Astrocyte (in vitro differentiated cells and primary cell): ENCODE measurements around the gene DUSP16. TPM values are rescaled to one million over a fixed set of nuclear protein-coding genes. Genes with fewer than 3 reads are reported as not detected.

ENCODE experiments used
- DNase-seq: peaks from one replicate; pipeline ENCODE4 v3.0.0-alpha.2; 2010; ENCODE audit warnings: low read depth
- FAIRE-seq: peaks from 2 replicates; lab custom pipeline; 2011; peaks lifted over from hg19 to GRCh38; lab: Jason Lieb, UNC
- H2AFZ ChIP-seq: 2 replicates; pipeline ENCODE4 v1.6.0; 2012; ENCODE audit warnings: low read depth, low read length, inconsistent platforms
- H3K27ac ChIP-seq: 2 replicates; pipeline ENCODE4 v1.5.1; 2011; ENCODE audit warnings: low read depth, low read length, inconsistent platforms
- H3K27me3 ChIP-seq: 2 replicates; pipeline ENCODE4 v1.6.0; 2011; ENCODE audit warnings: low read length, inconsistent platforms; ENCODE audit not compliant: insufficient read depth
- H3K36me3 ChIP-seq: 2 replicates; pipeline ENCODE4 v1.5.1; 2011; ENCODE audit warnings: low read length, inconsistent platforms; ENCODE audit not compliant: insufficient read depth
- H3K4me1 ChIP-seq: 2 replicates; pipeline ENCODE4 v1.5.1; 2011; ENCODE audit warnings: low read length, inconsistent platforms; ENCODE audit not compliant: insufficient read depth
- H3K4me2 ChIP-seq: 2 replicates; pipeline ENCODE4 v1.6.0; 2012; ENCODE audit warnings: low read length, inconsistent platforms
- H3K4me3 ChIP-seq: 2 replicates; pipeline ENCODE4 v1.5.1; 2011; ENCODE audit warnings: low read depth, mild to moderate bottlenecking, low read length, inconsistent platforms; ENCODE audit not compliant: insufficient read depth
- H3K79me2 ChIP-seq: 2 replicates; pipeline ENCODE4 v1.6.0; 2012; ENCODE audit warnings: mild to moderate bottlenecking, low read length, inconsistent platforms; ENCODE audit not compliant: insufficient read depth
- H3K9ac ChIP-seq: 2 replicates; pipeline ENCODE4 v1.6.0; 2012; ENCODE audit warnings: mild to moderate bottlenecking, low read length, inconsistent platforms
- H3K9me3 ChIP-seq: 2 replicates; pipeline ENCODE4 v1.5.1; 2012; ENCODE audit warnings: low read depth, mild to moderate bottlenecking, low read length, inconsistent platforms; ENCODE audit not compliant: insufficient read depth
- H4K20me1 ChIP-seq: 2 replicates; pipeline ENCODE4 v1.6.0; 2012; ENCODE audit warnings: low read length, inconsistent platforms; ENCODE audit not compliant: insufficient read depth
- H3K27ac Mint-ChIP-seq: one replicate; pipeline ENCODE4 v1.8.0; 2021; ENCODE audit warnings: mild to moderate bottlenecking, mixed read lengths; ENCODE audit not compliant: unreplicated experiment
- H3K27me3 Mint-ChIP-seq: one replicate; pipeline ENCODE4 v1.8.0; 2021; ENCODE audit warnings: low read depth, mixed read lengths; ENCODE audit not compliant: unreplicated experiment
- H3K36me3 Mint-ChIP-seq: one replicate; pipeline ENCODE4 v1.8.0; 2021; ENCODE audit warnings: low read depth, mixed read lengths; ENCODE audit not compliant: unreplicated experiment
- H3K4me1 Mint-ChIP-seq: one replicate; pipeline ENCODE4 v1.8.0; 2021; ENCODE audit warnings: low read depth, mixed read lengths; ENCODE audit not compliant: unreplicated experiment
- H3K4me3 Mint-ChIP-seq: one replicate; pipeline ENCODE4 v1.8.0; 2021; ENCODE audit warnings: mild to moderate bottlenecking, moderate library complexity, mixed read lengths; ENCODE audit not compliant: unreplicated experiment
- H3K9me3 Mint-ChIP-seq: one replicate; pipeline ENCODE4 v1.8.0; 2021; ENCODE audit warnings: mild to moderate bottlenecking, mixed read lengths; ENCODE audit not compliant: unreplicated experiment
- CTCF ChIP-seq: IDR thresholded peaks from 2 replicates; pipeline ENCODE4 v1.5.1; 2011; ENCODE audit warnings: low read depth, mild to moderate bottlenecking, inconsistent platforms, low read length, moderate library complexity; ENCODE audit not compliant: insufficient read depth
- EZH2 ChIP-seq: IDR thresholded peaks from 2 replicates; pipeline ENCODE4 v1.6.1; 2012; ENCODE audit warnings: mild to moderate bottlenecking, low read length, inconsistent platforms; ENCODE audit not compliant: insufficient read depth
- total RNA-seq: library from RNA; stranded (reverse); gene quantifications from 2 replicates; pipeline ENCODE4 v1.2.1, GENCODE V29; 2021

The DUSP16 gene
- total RNA-seq, 1 donor from 2014 or later, result 24.2 TPM

GRCh38 chr12:12564911-12565310 is 2.2 kb upstream of the DUSP16 start:
- FAIRE-seq, result no peak
- H3K36me3 ChIP-seq, result no peaks in the 10 kb centered on the region
- no peak overlapping the region for H3K4me3 ChIP-seq
- H3K4me2 ChIP-seq, result no peak overlapping the region
- no peak for TF ChIP-seq CTCF
- TF ChIP-seq EZH2, result no peak
- H3K27ac Mint-ChIP-seq, result no peak overlapping the region
- H3K4me3 Mint-ChIP-seq, result no peak overlapping the region
- H3K9ac ChIP-seq, result no peak overlapping the region
- H3K79me2 ChIP-seq, result peaks cover 19% of the 10 kb centered on the region
- H3K9me3 ChIP-seq, result no peaks in the 10 kb centered on the region
- H3K27me3 Mint-ChIP-seq, result no peaks in the 10 kb centered on the region
- peaks cover 7% of the 10 kb centered on the region for H3K9me3 Mint-ChIP-seq
- H3K4me1 Mint-ChIP-seq, result peaks cover 3% of the 10 kb centered on the region
- H3K4me1 ChIP-seq, result peaks cover 10% of the 10 kb centered on the region
- no peaks in the 10 kb centered on the region for H3K36me3 Mint-ChIP-seq
- no peaks in the 10 kb centered on the region for H3K27me3 ChIP-seq
- H2AFZ ChIP-seq, result no peak overlapping the region
- no peak for DNase-seq
- H3K27ac ChIP-seq, result no peak overlapping the region
- peaks cover under 1% of the 10 kb centered on the region for H4K20me1 ChIP-seq

GRCh38 chr12:12563290-12563928 is 746 bp upstream of the DUSP16 start:
- no peaks in the 10 kb centered on the region for H3K9me3 ChIP-seq
- peak; percentile 59 for DNase-seq
- H2AFZ ChIP-seq, result peak overlapping the region; percentile 53
- peak overlapping the region; percentile 59 for H3K4me3 ChIP-seq
- no peaks in the 10 kb centered on the region for H3K27me3 Mint-ChIP-seq
- TF ChIP-seq CTCF (no peak), EZH2 (no peak)
- peak overlapping the region; percentile 83 for H3K4me3 Mint-ChIP-seq
- no peaks in the 10 kb centered on the region for H3K27me3 ChIP-seq
- H3K27ac ChIP-seq, result peak overlapping the region; percentile 97
- H3K27ac Mint-ChIP-seq, result peak overlapping the region; percentile 89
- H3K36me3 ChIP-seq, result no peaks in the 10 kb centered on the region
- H3K9ac ChIP-seq, result peak overlapping the region; percentile 99
- H3K4me1 Mint-ChIP-seq, result peaks cover 12% of the 10 kb centered on the region
- H3K79me2 ChIP-seq, result peaks cover 34% of the 10 kb centered on the region
- peaks cover 6% of the 10 kb centered on the region for H3K9me3 Mint-ChIP-seq
- peaks cover 10% of the 10 kb centered on the region for H3K4me1 ChIP-seq
- no peak for FAIRE-seq
- no peaks in the 10 kb centered on the region for H3K36me3 Mint-ChIP-seq
- H3K4me2 ChIP-seq, result peak overlapping the region; percentile 95
- H4K20me1 ChIP-seq, result peaks cover 3% of the 10 kb centered on the region

GRCh38 chr12:12562016-12562483 is 613 bp downstream of the DUSP16 start:
- H3K4me3 ChIP-seq, result peak overlapping the region; percentile 91
- H4K20me1 ChIP-seq, result peaks cover 3% of the 10 kb centered on the region
- peaks cover 44% of the 10 kb centered on the region for H3K79me2 ChIP-seq
- no peak for DNase-seq
- peak overlapping the region; percentile 97 for H3K27ac ChIP-seq
- TF ChIP-seq EZH2, result no peak
- no peak for TF ChIP-seq CTCF
- H3K4me1 ChIP-seq, result peaks cover 10% of the 10 kb centered on the region
- Mint-ChIP-seq H3K27ac (peak overlapping the region; percentile 91), H3K27me3 (no peaks in the 10 kb centered on the region), H3K4me3 (peak overlapping the region; percentile 84), H3K4me1 (peaks cover 12% of the 10 kb centered on the region), H3K36me3 (no peaks in the 10 kb centered on the region), H3K9me3 (peaks cover 6% of the 10 kb centered on the region)
- peak overlapping the region; percentile 99 for H3K9ac ChIP-seq
- H3K9me3 ChIP-seq, result no peaks in the 10 kb centered on the region
- no peak for FAIRE-seq
- peak overlapping the region; percentile 95 for H3K4me2 ChIP-seq
- no peaks in the 10 kb centered on the region for H3K27me3 ChIP-seq
- H2AFZ ChIP-seq, result peak overlapping the region; percentile 80
- H3K36me3 ChIP-seq, result no peaks in the 10 kb centered on the region
